SU-DHL-6 (cell line): ENCODE measurements around the gene GFM2.
"Not testable (repeated sequence)": the region's sequence is repeated elsewhere in the genome, so short reads cannot be mapped to it uniquely, and the experiment has no call there.

Source experiments
- CTCF ChIP-seq: fragments of 200-600 bp; sonication (generic); IDR thresholded peaks from one replicate; pipeline ENCODE4 v1.5.1; 2017; ENCODE audit warnings: antibody characterized with exemption, mild to moderate bottlenecking, low read length, moderate library complexity; ENCODE audit not compliant: insufficient read depth, poor library complexity, severe bottlenecking
- EZH2phosphoT487 ChIP-seq: fragments of 200-600 bp; sonication (generic), shearing (Covaris generic); conservative IDR thresholded peaks from 2 replicates; pipeline ENCODE4 v1.6.1; 2018; ENCODE audit warnings: mild to moderate bottlenecking, antibody characterized with exemption, low read length, moderate library complexity, mixed read lengths

- TF ChIP-seq CTCF, EZH2phosphoT487: not testable (repeated sequence)
Observed at GRCh38 chr5:74679300-74679699, 87.6 kb downstream of the GFM2 start.
